ENCODE results near the gene PODXL2.

PODXL2 gene

GRCh38 chr3:127688022-127688415 is 59.0 kb downstream of the PODXL2 start:
- H3K36me3 Mint-ChIP-seq (ENCODE audit: low read depth), result no peaks in the 10 kb centered on the region
- no peaks in the 10 kb centered on the region for H3K9me3 Mint-ChIP-seq
- no peaks in the 10 kb centered on the region for H3K27me3 Mint-ChIP-seq (ENCODE audit: low read depth)
- no peak overlapping the region for H3K27ac Mint-ChIP-seq
- H3K4me3 Mint-ChIP-seq, result no peak overlapping the region
- H3K4me1 Mint-ChIP-seq (ENCODE audit: low read depth), result peaks cover 3% of the 10 kb centered on the region

- Mint-ChIP-seq H3K9me3 (no peaks in the 10 kb centered on the region), H3K4me1 (ENCODE audit: low read depth) (peaks cover 1% of the 10 kb centered on the region), H3K4me3 (no peak overlapping the region), H3K36me3 (ENCODE audit: low read depth) (no peaks in the 10 kb centered on the region), H3K27me3 (ENCODE audit: low read depth) (no peaks in the 10 kb centered on the region), H3K27ac (no peak overlapping the region)
Measured at GRCh38 chr3:127688416-127689265, 59.7 kb downstream of the PODXL2 start.

DNA sequence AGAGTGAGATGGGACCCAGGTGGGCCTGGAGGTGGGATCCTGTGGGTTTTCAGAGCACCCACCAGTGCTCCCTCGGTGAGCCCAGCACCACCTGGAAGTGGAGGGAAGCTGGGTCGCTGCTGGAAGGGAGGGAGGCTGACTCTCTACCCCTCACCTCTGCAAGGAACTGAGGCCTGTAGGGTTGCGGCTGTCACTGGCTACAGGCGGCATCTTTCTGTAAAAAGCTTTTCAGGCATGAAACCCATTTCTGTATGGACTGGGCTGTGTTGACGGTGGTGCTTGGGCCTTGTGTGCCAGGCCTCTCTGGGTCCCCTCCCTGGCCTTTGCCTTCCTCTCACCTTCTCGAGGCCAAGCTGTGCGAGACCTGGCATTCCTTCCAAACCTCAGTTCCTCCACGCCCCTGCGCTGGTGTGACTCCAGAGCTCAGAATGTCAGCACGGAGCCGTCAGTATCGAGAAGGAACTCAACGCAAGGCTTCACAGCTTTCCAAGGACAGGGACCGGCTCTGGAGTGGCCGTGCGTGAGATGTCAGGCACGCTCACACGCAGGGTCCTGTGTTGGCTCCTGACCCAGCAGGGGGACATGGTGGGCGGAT is 60.4 kb downstream of the PODXL2 start:
- Mint-ChIP-seq H3K27ac (no peak overlapping the region), H3K4me1 (ENCODE audit: low read depth) (no peaks in the 10 kb centered on the region), H3K9me3 (no peaks in the 10 kb centered on the region), H3K27me3 (ENCODE audit: low read depth) (no peaks in the 10 kb centered on the region), H3K4me3 (no peak overlapping the region), H3K36me3 (ENCODE audit: low read depth) (no peaks in the 10 kb centered on the region)

DNA sequence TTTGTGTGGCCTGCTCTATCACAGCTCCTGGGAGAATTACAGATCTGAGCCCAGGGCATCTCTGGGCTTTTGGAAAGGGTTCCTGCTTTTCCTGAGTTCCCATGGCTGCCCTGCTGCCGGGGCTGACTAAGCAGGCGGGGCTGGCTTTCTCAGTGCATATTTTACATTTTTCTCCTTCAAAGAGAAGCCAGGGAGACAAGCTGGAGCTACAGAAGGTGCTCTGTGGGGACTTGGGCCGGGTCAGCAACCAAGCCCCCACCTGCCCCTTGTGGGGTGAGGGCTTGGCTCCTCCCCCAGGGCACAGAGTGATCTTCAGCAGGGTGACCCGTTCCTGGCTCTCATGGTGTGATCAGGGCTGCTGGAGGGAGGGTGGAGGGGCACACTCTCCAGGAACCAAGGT is 61.1 kb downstream of the PODXL2 start:
- Mint-ChIP-seq H3K36me3 (ENCODE audit: low read depth) (no peaks in the 10 kb centered on the region), H3K9me3 (no peaks in the 10 kb centered on the region), H3K4me3 (no peak overlapping the region), H3K27ac (no peak overlapping the region), H3K4me1 (ENCODE audit: low read depth) (no peaks in the 10 kb centered on the region), H3K27me3 (ENCODE audit: low read depth) (no peaks in the 10 kb centered on the region)

GRCh38 chr3:127690823-127691452 is 62.0 kb downstream of the PODXL2 start:
- Mint-ChIP-seq H3K27ac (no peak overlapping the region), H3K4me3 (no peak overlapping the region), H3K4me1 (ENCODE audit: low read depth) (no peaks in the 10 kb centered on the region), H3K27me3 (ENCODE audit: low read depth) (no peaks in the 10 kb centered on the region), H3K36me3 (ENCODE audit: low read depth) (no peaks in the 10 kb centered on the region), H3K9me3 (no peaks in the 10 kb centered on the region)

- H3K27ac Mint-ChIP-seq, result no peak overlapping the region
Measured at GRCh38 chr3:127691489-127691888, 62.5 kb downstream of the PODXL2 start.

GRCh38 chr3:127691974-127692373 is 63.0 kb downstream of the PODXL2 start:
- Mint-ChIP-seq H3K27me3 (ENCODE audit: low read depth) (no peaks in the 10 kb centered on the region), H3K4me3 (no peak overlapping the region), H3K4me1 (ENCODE audit: low read depth) (no peaks in the 10 kb centered on the region), H3K27ac (no peak overlapping the region), H3K36me3 (ENCODE audit: low read depth) (no peaks in the 10 kb centered on the region), H3K9me3 (no peaks in the 10 kb centered on the region)

More at GRCh38 chr3:127691489-127691888, 62.5 kb downstream of the PODXL2 start:
- H3K4me3 Mint-ChIP-seq, result no peak overlapping the region
- H3K36me3 Mint-ChIP-seq (ENCODE audit: low read depth), result no peaks in the 10 kb centered on the region
- no peaks in the 10 kb centered on the region for H3K9me3 Mint-ChIP-seq
- H3K4me1 Mint-ChIP-seq (ENCODE audit: low read depth), result no peaks in the 10 kb centered on the region
- H3K27me3 Mint-ChIP-seq (ENCODE audit: low read depth), result no peaks in the 10 kb centered on the region

DNA sequence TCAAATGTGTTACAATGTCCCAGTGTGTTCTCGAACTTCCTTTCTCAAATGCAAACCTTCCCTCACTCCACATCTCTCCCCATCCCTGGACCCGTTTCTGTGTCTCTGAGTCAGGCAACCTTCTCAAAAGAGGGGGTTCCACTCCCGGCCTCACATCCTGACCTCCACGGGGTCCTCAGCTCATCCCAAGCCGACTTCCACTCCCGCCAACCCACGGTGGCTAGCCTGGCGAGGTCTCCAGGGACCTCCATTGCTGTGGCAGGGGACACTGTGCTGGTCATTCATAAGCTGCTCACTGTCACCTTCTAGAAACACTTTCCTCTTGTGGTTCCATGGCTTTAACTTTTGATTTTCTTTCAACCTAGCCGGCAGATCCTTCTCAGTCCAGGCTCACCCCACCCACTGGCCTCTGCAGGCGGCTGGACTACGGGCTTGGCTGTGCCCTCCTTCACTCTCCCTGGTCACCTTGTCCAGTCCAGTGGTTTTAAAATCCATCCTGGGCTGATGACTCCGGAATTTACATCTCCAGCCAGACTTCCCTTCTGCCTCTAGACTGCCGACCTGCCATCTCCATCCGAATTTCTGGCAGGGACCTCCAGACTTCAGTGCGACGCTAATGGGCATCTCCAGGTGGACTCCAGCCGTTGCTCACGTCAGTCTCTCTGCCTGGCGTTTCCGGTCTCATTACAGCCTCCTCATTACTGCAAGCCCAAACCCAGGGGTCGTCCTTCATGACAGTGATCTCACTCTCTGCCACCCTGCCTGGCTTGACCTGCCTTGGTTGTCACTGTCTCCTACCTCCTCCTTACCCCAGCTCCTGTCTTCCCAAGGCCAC is 63.7 kb downstream of the PODXL2 start:
- Mint-ChIP-seq H3K4me1 (ENCODE audit: low read depth) (peaks cover 3% of the 10 kb centered on the region), H3K4me3 (no peak overlapping the region), H3K27me3 (ENCODE audit: low read depth) (no peaks in the 10 kb centered on the region), H3K27ac (no peak overlapping the region), H3K36me3 (ENCODE audit: low read depth) (no peaks in the 10 kb centered on the region), H3K9me3 (no peaks in the 10 kb centered on the region)

DNA sequence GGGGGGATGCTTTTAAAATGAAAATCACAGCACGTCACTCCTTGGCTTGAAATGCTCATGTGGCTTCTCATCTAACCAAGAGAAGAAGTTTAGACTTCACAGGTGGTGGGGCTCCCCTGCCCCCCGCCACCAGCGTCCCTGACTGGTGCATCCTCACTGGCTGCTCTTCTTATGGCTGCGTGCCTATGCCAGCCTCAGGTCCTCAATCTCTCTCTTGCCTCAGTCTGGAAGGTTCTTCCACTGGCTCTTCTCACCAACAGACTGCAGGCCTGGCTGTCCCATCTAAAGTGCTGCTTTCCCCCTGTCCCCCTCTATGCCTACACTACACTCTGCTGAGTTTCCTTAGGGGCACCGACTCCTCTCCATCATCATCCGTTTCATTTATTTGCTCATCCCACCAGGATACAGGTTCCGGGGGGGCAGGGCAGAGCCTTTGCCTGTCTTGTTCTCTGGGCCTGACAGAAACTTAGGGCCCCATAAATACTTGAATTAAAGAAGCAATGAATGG is 64.4 kb downstream of the PODXL2 start:
- Mint-ChIP-seq H3K27me3 (ENCODE audit: low read depth) (no peaks in the 10 kb centered on the region), H3K9me3 (no peaks in the 10 kb centered on the region), H3K4me1 (ENCODE audit: low read depth) (peaks cover 3% of the 10 kb centered on the region), H3K4me3 (no peak overlapping the region), H3K27ac (no peak overlapping the region), H3K36me3 (ENCODE audit: low read depth) (no peaks in the 10 kb centered on the region)

GRCh38 chr3:127694467-127695215 is 65.7 kb downstream of the PODXL2 start:
- Mint-ChIP-seq H3K36me3 (ENCODE audit: low read depth) (no peaks in the 10 kb centered on the region), H3K27ac (no peak overlapping the region), H3K4me1 (ENCODE audit: low read depth) (peaks cover 3% of the 10 kb centered on the region), H3K9me3 (no peaks in the 10 kb centered on the region), H3K27me3 (ENCODE audit: low read depth) (no peaks in the 10 kb centered on the region), H3K4me3 (no peak overlapping the region)

GRCh38 chr3:127697551-127698240 is 68.7 kb downstream of the PODXL2 start:
- no peaks in the 10 kb centered on the region for H3K9me3 Mint-ChIP-seq
- no peak overlapping the region for H3K4me3 Mint-ChIP-seq
- no peaks in the 10 kb centered on the region for H3K36me3 Mint-ChIP-seq (ENCODE audit: low read depth)
- no peak overlapping the region for H3K27ac Mint-ChIP-seq
- no peaks in the 10 kb centered on the region for H3K27me3 Mint-ChIP-seq (ENCODE audit: low read depth)
- H3K4me1 Mint-ChIP-seq (ENCODE audit: low read depth), result peaks cover 3% of the 10 kb centered on the region

GRCh38 chr3:127698286-127698685 is 69.3 kb downstream of the PODXL2 start:
- H3K27me3 Mint-ChIP-seq (ENCODE audit: low read depth), result no peaks in the 10 kb centered on the region
- no peak overlapping the region for H3K4me3 Mint-ChIP-seq
- no peaks in the 10 kb centered on the region for H3K36me3 Mint-ChIP-seq (ENCODE audit: low read depth)
- H3K9me3 Mint-ChIP-seq, result no peaks in the 10 kb centered on the region
- peaks cover 3% of the 10 kb centered on the region for H3K4me1 Mint-ChIP-seq (ENCODE audit: low read depth)
- H3K27ac Mint-ChIP-seq, result no peak overlapping the region

DNA sequence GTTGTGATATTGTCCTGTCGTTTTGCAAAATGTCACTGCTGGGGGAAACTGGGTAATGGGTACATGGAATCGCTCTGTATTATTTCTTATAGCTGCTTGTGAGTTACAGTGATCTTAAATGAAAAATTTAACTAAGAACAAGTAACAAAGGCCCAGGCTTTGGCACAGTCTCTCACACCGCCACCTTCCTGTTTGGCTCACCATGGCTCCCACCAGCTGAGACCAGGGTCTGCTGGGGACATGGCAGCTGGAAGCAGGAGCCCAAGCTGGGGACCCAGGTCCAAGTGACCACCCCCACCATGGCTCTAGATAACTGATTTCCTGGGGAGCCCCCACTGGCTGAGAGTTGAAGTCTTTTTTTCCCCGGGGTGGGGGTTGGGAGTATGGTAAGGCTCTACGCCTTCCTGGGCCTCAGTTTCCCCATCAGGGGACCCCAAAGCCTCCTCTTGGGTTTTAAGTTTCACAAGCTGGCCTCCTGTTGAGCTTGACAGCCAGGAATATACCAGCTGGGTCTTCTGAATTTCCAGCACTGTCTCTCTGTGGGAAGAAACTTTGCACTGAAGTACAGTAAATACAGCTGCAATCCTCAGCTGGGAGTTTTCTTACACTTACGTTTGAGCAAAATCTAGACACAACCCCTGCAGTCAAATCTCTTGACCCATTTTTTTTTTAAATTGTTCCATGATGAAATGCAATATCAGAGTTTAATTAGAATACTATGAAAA is 69.9 kb downstream of the PODXL2 start:
- Mint-ChIP-seq H3K27ac (no peak overlapping the region), H3K27me3 (ENCODE audit: low read depth) (peaks cover 4% of the 10 kb centered on the region), H3K36me3 (ENCODE audit: low read depth) (no peaks in the 10 kb centered on the region), H3K9me3 (no peaks in the 10 kb centered on the region), H3K4me1 (ENCODE audit: low read depth) (peaks cover 3% of the 10 kb centered on the region), H3K4me3 (no peak overlapping the region)

Measured in T-helper 1 cell treated with Interleukin-12 subunit alpha and Interleukin-12 subunit beta and Interleukin-4 antibody, amounts not matched to agents 30 μg/mL and 1 μg/mL, for 36 hours (primary cell).